OCI-LY1 (cell line): ENCODE measurements around the gene LCN15.
"Not testable (repeated sequence)": the region's sequence is repeated elsewhere in the genome, so short reads cannot be mapped to it uniquely, and the experiment has no call there.

Experiments used
- H2AFZ ChIP-seq: fragments of 200-600 bp; sonication (generic), shearing (Covaris generic); 2 replicates; pipeline ENCODE4 v1.6.0; 2014; ENCODE audit warnings: antibody characterized with exemption, mild to moderate bottlenecking, low read length
- H3F3A ChIP-seq: fragments of 200-600 bp; sonication (generic), shearing (Covaris generic); 2 replicates; pipeline ENCODE4 v1.6.0; 2014; ENCODE audit warnings: mild to moderate bottlenecking, antibody characterized with exemption, low read length, moderate library complexity; ENCODE audit not compliant: insufficient read depth
- H3K27ac ChIP-seq: fragments of 200-600 bp; sonication (generic); 2 replicates; pipeline ENCODE4 v1.5.1; 2014; ENCODE audit warnings: low read length, mixed run types, mild to moderate bottlenecking, low read depth; ENCODE audit not compliant: poor library complexity, severe bottlenecking
- H3K27me3 ChIP-seq: fragments of 200-600 bp; sonication (generic); 2 replicates; pipeline ENCODE4 v1.6.0; 2014; ENCODE audit warnings: antibody characterized with exemption, mild to moderate bottlenecking, low read length, moderate library complexity; ENCODE audit not compliant: insufficient read depth
- H3K36me3 ChIP-seq: fragments of 200-600 bp; sonication (generic); 2 replicates; pipeline ENCODE4 v1.6.1; 2014; ENCODE audit warnings: mild to moderate bottlenecking, antibody characterized with exemption, low read length, moderate library complexity, mixed read lengths; ENCODE audit not compliant: insufficient read depth
- H3K4me1 ChIP-seq: fragments of 200-600 bp; sonication (generic); 2 replicates; pipeline ENCODE4 v1.5.1; 2014; ENCODE audit warnings: mild to moderate bottlenecking, low read length, moderate library complexity; ENCODE audit not compliant: insufficient read depth, severe bottlenecking
- H3K4me2 ChIP-seq: fragments of 200-600 bp; sonication (generic), shearing (Covaris generic); 2 replicates; pipeline ENCODE4 v1.6.1; 2014; ENCODE audit warnings: low read length
- H3K4me3 ChIP-seq: fragments of 200-600 bp; sonication (generic); 2 replicates; pipeline ENCODE4 v1.5.1; 2014; ENCODE audit warnings: low read length, low read depth, mild to moderate bottlenecking, mixed read lengths; ENCODE audit not compliant: poor library complexity, severe bottlenecking
- H3K79me2 ChIP-seq: fragments of 200-600 bp; shearing (Covaris generic); 2 replicates; pipeline ENCODE4 v1.6.1; 2016; ENCODE audit warnings: mixed run types, low read length, mixed read lengths; ENCODE audit not compliant: insufficient read depth
- H3K9ac ChIP-seq: fragments of 200-600 bp; sonication (generic), shearing (Covaris generic); 2 replicates; pipeline ENCODE4 v1.6.1; 2014; ENCODE audit warnings: mild to moderate bottlenecking, low read length, mixed read lengths
- H3K9me2 ChIP-seq: fragments of 200-600 bp; sonication (generic), shearing (Covaris generic); 2 replicates; pipeline ENCODE4 v1.6.1; 2014; ENCODE audit warnings: low read depth, mild to moderate bottlenecking, low read length, mixed read lengths
- H3K9me3 ChIP-seq: fragments of 200-600 bp; shearing (Covaris generic); 2 replicates; pipeline ENCODE4 v1.6.1; 2014; ENCODE audit warnings: low read length, mixed read lengths
- H4K20me1 ChIP-seq: fragments of 200-600 bp; sonication (generic), shearing (Covaris generic); 2 replicates; pipeline ENCODE4 v1.6.0; 2016; ENCODE audit warnings: mild to moderate bottlenecking, low read length; ENCODE audit not compliant: insufficient read depth
- EZH2 ChIP-seq: fragments of 200-600 bp; sonication (generic), shearing (Covaris generic); IDR thresholded peaks from 2 replicates; pipeline ENCODE4 v1.8.0; 2017; ENCODE audit warnings: borderline replicate concordance, mixed run types, mild to moderate bottlenecking, antibody characterized with exemption, low read length, moderate library complexity, mixed read lengths
- TF ChIP-seq, protein P1 (sequence below): fragments of 200-600 bp; sonication (generic), shearing (Covaris generic); IDR thresholded peaks from 2 replicates; pipeline ENCODE4 v1.5.1; 2017; ENCODE audit warnings: mild to moderate bottlenecking, antibody characterized with exemption, low read length, moderate library complexity, mixed read lengths

The LCN15 gene

DNA sequence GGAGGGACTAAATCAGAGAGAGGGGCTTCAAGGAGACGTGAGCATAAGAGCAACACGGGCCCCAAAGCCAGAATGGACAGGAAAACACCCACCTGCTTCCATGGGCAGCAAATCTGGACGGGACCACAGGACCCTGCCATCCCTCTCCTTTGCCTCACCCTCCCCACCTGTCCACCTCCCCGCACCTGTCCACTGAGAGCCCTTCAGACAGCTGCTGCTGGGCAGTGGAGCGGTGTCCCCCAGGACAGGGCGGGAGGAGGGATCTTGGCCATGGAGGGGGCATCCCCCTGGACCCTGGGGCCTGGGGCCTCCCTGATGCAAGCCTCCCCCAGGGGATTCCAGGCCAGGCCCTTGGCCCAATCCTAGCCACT is 34.4 kb upstream of the LCN15 start:
- H3K4me3 ChIP-seq = no peak overlapping the region
- H3K9me2 ChIP-seq = no peaks in the 10 kb centered on the region
- no peaks in the 10 kb centered on the region for H4K20me1 ChIP-seq
- no peaks in the 10 kb centered on the region for H3F3A ChIP-seq
- H3K27me3 ChIP-seq = peaks cover 8% of the 10 kb centered on the region; the same call in 1 of the 2 replicates
- no peak overlapping the region for H2AFZ ChIP-seq
- no peak overlapping the region for H3K4me2 ChIP-seq
- H3K79me2 ChIP-seq = no peaks in the 10 kb centered on the region
- no peaks in the 10 kb centered on the region for H3K9me3 ChIP-seq
- TF ChIP-seq, protein P1, sequence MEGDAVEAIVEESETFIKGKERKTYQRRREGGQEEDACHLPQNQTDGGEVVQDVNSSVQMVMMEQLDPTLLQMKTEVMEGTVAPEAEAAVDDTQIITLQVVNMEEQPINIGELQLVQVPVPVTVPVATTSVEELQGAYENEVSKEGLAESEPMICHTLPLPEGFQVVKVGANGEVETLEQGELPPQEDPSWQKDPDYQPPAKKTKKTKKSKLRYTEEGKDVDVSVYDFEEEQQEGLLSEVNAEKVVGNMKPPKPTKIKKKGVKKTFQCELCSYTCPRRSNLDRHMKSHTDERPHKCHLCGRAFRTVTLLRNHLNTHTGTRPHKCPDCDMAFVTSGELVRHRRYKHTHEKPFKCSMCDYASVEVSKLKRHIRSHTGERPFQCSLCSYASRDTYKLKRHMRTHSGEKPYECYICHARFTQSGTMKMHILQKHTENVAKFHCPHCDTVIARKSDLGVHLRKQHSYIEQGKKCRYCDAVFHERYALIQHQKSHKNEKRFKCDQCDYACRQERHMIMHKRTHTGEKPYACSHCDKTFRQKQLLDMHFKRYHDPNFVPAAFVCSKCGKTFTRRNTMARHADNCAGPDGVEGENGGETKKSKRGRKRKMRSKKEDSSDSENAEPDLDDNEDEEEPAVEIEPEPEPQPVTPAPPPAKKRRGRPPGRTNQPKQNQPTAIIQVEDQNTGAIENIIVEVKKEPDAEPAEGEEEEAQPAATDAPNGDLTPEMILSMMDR = no peak
- TF ChIP-seq EZH2 = no peak
- H3K36me3 ChIP-seq = no peaks in the 10 kb centered on the region; the same call in 1 of the 2 replicates
- no peak overlapping the region for H3K9ac ChIP-seq
- no peak overlapping the region for H3K27ac ChIP-seq
- peaks cover 33% of the 10 kb centered on the region for H3K4me1 ChIP-seq

DNA sequence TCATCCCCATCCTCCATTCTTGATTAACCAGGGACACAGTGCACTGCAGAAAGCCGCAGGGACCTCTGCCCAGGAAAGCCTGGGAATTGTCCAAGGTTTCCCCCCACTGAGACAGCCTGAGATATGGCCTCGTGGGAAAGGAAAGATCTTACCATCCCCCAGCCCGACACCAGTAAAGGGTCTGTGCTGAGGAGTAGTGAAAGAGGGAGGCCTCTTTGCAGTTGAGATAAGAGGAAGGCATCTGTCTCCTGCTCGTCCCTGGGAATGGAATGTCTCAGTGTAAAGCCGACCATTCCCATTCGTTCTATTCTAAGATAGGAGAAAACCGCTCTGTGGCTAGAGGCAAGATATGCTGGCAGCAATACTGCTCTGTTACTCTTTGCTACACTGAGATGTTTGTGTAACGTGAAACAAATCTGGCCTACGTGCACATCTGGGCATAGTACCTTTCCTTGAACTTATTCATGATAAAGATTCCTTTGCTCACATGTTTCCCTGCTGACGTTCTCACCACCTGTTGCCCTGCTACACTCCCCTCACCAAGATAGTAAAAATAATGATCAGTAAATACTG is 32.5 kb upstream of the LCN15 start:
- peaks cover 42% of the 10 kb centered on the region for H3K4me1 ChIP-seq
- H3K27me3 ChIP-seq, H3K79me2 ChIP-seq, H3K9ac ChIP-seq, H3K4me2 ChIP-seq, H3F3A ChIP-seq, H3K27ac ChIP-seq, H3K4me3 ChIP-seq, H4K20me1 ChIP-seq, H3K9me3 ChIP-seq, H2AFZ ChIP-seq, H3K9me2 ChIP-seq, H3K36me3 ChIP-seq: not testable (repeated sequence)

DNA sequence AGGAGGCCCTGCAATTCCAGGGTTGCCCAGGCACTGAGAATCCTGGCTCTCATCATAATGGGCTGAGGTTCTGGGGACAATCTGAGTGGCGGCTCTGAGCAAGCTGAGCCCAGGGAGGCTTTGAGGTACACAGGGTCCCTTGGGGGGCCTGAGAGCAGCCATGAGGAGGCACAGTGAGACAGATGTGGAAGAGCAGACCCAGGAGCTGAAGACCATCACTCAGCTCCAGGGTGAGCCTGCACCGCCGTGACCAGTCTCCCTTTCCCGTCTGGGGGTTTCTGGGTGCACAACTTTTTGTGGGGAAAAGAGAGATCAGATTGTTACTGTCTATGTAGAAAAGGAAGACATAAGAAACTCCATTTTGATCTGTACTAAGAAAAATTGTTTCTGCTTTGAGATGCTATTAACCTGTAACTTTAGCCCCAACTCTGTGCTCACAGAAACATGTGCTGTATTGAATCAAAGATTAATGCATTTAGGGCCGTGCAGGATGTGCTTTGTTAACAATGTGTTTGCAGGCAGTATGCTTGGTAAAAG is 32.0 kb upstream of the LCN15 start, which contains the start of gene CCDC183:
Gene CCDC183, plus strand, starts transcription at position 101 of the 537 bp plus-strand sequence. Its CDS starts 60 bp downstream, at position 161.
- H3K9me3 ChIP-seq = no peaks in the 10 kb centered on the region
- TF ChIP-seq EZH2 = no peak
- TF ChIP-seq, protein P1 = no peak
- H3K79me2 ChIP-seq = no peaks in the 10 kb centered on the region
- H3K27me3 ChIP-seq = peaks cover 8% of the 10 kb centered on the region; the same call in 1 of the 2 replicates
- no peak within 1 kb of the TSS for H2AFZ ChIP-seq
- peaks cover 10% of the 10 kb centered on the region for H3K36me3 ChIP-seq
- H3K9ac ChIP-seq = no peak within 1 kb of the TSS; the same call in 1 of the 2 replicates
- peaks cover 40% of the 10 kb centered on the region for H3K4me1 ChIP-seq
- no peaks in the 10 kb centered on the region for H3K9me2 ChIP-seq
- H4K20me1 ChIP-seq = no peaks in the 10 kb centered on the region
- no peak within 1 kb of the TSS for H3K4me2 ChIP-seq
- no peak within 1 kb of the TSS for H3K27ac ChIP-seq
- H3K4me3 ChIP-seq = no peak within 1 kb of the TSS
- H3F3A ChIP-seq = no peaks in the 10 kb centered on the region

DNA sequence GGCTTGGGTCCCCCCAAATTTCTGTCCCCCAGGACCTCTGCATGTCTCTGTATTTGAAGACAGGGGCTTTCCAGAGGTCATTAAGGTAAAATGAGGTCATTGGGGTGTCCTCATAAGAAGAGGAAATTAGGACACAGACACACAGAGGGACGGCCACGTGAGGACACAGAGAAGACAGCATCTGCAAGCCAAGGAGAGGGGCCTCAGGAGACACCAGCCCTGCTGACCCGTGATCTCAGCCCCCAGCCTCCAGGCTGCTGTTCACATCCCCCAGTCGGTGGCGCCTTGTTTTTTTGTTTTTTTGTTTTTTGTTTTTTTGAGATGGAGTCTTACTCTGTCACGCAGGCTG is 30.7 kb upstream of the LCN15 start:
- Histone ChIP-seq H3K9ac (no peak overlapping the region), H4K20me1 (no peaks in the 10 kb centered on the region), H3K4me1 (peaks cover 35% of the 10 kb centered on the region), H3K9me2 (no peaks in the 10 kb centered on the region), H3K36me3 (peaks cover 10% of the 10 kb centered on the region), H3F3A (no peaks in the 10 kb centered on the region), H3K4me3 (no peak overlapping the region), H3K27me3 (peaks cover 8% of the 10 kb centered on the region; the same call in 1 of the 2 replicates), H3K9me3 (no peaks in the 10 kb centered on the region), H3K79me2 (no peaks in the 10 kb centered on the region), H2AFZ (no peak overlapping the region), H3K27ac (no peak overlapping the region), H3K4me2 (no peak overlapping the region)
- TF ChIP-seq EZH2 = no peak
- TF ChIP-seq, protein P1 = no peak
